ENCODE results near the gene SNRNP25.

SNRNP25 gene

GRCh38 chr16:63998-64913, 10.6 kb downstream of the SNRNP25 start:
- DNase-seq (ENCODE audit: low read depth) = no peak

GRCh38 chr16:64914-65255, 11.3 kb downstream of the SNRNP25 start:
- DNase-seq (ENCODE audit: low read depth) = no peak

DNA sequence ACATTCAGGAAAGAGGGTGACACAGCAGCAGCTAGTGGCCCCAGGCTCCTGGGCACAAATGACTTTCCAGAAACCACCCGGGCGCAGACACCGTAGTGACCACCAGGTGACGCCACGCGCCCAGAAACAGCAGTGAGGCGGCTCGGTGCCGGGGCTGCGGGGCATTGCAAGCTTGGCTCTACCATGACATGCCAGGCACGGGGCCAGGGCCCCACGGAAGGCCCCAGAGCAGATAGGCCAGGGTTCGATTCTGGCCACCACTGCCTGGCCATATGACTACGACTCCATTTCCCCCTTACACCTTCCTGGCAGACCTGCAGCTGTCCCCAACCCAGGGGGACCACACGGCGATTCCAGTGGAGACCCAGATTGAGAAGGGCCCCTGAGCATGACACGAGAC, 12.1 kb downstream of the SNRNP25 start:
- DNase-seq (ENCODE audit: low read depth) = peak; percentile 80

DNA sequence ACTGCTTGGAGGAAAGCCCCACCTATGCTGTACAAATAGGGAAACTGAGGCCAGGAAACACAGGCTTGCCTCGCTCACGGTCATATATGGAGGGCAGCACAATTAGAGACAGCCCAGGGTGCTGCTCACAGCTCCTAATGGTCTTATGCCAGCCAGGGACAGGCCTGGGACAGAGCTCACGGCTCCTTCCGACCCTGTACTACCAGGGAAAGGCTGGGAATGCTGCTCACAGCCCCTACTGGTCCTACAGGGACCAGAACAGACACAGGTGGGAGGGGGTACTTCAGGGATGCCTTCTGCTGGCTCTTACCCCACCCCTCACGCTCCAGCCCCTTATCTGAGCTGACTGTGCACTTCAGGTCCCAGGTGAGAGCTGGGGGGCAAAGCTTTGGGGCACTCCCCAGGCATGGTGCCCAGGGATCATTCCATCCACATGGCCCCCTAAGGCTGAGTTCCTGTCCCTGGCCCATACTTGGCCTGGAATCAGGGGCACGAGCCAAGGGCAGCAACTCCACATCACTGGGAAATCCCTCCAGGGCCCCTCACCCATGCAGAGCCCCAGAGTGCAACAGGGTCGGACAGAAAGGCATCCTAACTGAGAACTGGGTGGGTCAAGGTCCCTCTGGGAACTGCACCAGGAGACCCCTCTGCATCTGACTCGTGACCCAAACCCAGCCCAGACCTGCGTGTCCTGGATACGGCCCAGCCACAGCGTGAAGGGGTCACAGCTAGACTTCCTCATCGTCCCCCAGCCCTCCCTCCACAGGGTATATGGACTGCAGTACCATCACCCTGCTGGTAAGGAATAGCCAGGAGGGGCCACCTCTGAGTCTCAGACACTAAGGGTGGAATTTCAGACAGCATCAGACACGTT, 12.9 kb downstream of the SNRNP25 start:
- no peak for DNase-seq (ENCODE audit: low read depth)

GRCh38 chr16:67183-67791, 13.7 kb downstream of the SNRNP25 start:
- no peak for DNase-seq (ENCODE audit: low read depth)

GRCh38 chr16:67884-68789, 14.5 kb downstream of the SNRNP25 start:
- no peak for DNase-seq (ENCODE audit: low read depth)

GRCh38 chr16:69181-69580, 15.6 kb downstream of the SNRNP25 start:
- DNase-seq (ENCODE audit: low read depth) = no peak

DNA sequence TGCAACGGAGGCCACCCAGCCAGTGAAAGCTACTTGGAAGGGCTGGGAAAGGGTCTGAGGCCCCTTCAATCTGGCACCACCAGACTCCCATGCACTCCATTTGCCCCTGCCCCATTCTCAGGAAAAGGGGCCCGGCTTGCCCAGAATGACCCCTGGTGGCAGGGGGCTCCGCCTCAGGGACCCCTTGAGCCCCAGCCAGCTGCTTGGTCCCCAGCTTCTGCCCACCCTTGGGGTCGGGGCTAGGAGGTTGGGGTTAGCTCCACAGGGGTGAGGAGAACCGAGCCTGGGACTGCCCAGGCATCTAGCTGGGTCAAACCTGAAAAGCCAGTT, 17.5 kb downstream of the SNRNP25 start:
- no peak for DNase-seq (ENCODE audit: low read depth)

DNA sequence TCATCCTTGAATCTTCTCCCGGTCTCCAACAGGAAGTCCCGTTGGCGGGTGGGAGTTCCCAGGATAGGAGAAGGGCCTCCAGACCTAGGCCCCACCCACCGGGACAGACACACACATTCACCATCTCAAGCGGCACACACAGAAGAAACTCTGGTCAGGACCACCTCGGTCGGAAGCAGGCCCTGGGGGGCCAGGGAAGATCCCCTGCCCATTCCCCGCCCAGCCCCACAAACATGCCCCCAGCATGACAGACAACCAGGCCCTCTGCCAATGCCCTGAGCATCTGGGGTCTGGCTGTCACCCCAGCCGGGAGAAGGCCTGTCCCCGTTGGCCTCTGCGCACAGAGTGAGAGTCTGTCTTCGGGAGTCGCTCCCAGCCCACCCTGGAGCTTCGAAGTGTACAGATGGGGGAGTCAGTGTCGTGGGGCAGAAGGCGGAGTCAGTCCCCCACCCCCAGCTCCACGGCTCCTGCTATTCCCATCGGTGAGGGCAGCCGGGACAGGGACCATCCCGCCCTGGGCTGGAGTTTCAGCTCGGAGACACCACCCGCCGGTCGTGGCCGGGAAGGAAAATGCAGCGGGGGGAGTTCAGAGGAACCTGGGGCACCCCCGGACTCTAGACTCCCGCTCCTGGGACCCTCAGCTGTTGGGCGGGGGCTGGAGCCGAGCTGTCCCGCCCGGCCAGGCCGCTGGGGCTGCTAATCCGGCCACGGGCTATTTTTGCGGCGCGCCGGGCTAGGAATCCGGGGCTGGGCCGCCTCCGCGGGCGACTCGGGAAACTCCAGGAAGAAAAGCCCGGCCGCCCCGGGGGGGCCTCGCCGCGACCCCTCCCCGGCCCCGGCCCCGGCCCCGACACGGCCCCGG, 18.1 kb downstream of the SNRNP25 start:
- no peak for DNase-seq (ENCODE audit: low read depth)

GRCh38 chr16:72561-73548, 19.2 kb downstream of the SNRNP25 start, which contains the start of gene RHBDF1:
TSS of gene RHBDF1 (minus strand) at chr16:72631. CDS start at chr16:65015, 7,616 bp downstream.
- no peak for DNase-seq (ENCODE audit: low read depth)

- no peak for DNase-seq (ENCODE audit: low read depth)
Observed at GRCh38 chr16:74051-74746, 20.6 kb downstream of the SNRNP25 start.

GRCh38 chr16:74747-75334, 21.2 kb downstream of the SNRNP25 start:
- DNase-seq (ENCODE audit: low read depth) = no peak

DNA sequence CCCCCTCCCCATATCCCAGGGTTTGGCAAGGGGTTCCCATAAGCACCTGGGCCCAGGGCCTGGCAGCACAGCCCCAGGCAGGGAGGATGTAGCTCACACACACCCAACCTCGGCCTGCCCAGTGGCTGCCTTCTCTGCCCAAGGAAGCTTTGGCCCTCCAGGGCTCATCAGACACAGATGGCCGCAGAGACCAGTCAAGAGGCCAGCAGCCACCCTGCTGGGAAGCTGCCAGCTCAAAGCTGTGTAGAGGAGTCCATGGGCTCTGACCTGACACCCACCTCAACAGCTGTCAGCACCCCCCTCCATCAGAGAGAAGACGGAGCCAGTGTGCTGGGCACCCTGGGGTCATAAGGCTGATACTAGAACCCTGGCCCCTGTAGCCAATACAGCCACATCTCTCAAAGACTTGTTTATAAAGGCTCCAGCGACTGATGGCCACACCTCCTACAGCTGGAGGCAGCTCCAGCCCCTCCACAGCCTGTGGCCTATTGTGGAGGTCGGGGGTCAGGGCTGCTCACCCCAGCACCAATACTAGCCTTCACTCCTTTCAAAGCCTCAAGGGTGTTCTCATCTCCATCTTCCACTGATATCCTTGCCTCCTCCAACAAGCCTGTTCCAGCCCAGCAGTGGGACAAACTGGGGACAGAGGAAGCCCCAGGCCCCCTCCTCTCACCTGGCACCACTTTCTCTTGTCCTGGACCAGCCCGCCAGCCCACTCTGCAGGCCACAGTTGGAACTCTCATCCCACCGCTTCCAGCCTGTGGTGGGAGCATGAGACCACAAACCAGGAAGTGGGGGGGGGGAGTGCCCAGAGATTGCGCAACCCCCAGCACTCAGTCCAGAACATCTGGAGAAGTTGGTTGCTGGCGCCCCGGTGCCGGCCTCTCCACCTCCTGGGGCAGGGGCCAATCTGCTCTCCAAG, 22.2 kb downstream of the SNRNP25 start:
- no peak for DNase-seq (ENCODE audit: low read depth)

DNA sequence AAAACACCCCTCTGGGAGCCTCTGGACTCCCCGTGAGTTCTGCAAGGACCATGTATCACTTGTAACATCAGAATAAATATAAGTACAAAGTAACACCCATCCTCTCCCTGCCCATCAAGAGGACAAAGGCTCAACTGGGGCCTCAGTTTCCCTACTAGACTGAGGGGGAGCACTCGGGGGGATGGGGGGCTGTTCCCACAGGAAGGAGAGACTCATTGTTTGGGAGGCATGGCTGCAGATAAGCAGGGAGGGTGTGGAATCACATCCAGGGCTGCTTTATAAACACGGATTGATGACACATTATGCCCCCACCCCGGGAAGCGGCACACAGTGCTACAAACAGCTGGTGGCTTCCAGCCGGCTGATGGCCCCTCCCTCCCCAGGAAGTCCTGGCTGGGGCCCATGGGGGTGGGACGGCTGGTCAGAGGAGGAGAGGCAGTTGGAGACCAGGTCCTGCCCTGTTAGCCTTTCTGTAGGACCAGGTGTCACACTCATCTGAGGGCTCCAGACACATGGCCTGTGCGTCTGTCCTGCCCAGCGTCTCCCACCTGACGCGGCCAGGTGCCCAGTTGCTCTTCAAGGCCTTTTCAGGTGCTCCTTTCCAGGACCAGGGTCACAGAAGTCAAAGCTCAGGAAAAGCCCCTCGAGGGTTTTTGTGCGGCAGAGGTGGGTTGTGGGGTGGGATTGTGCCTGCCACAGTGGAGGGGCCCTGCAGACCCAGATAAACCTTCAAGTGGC, 23.1 kb downstream of the SNRNP25 start:
- no peak for DNase-seq (ENCODE audit: low read depth)

DNA sequence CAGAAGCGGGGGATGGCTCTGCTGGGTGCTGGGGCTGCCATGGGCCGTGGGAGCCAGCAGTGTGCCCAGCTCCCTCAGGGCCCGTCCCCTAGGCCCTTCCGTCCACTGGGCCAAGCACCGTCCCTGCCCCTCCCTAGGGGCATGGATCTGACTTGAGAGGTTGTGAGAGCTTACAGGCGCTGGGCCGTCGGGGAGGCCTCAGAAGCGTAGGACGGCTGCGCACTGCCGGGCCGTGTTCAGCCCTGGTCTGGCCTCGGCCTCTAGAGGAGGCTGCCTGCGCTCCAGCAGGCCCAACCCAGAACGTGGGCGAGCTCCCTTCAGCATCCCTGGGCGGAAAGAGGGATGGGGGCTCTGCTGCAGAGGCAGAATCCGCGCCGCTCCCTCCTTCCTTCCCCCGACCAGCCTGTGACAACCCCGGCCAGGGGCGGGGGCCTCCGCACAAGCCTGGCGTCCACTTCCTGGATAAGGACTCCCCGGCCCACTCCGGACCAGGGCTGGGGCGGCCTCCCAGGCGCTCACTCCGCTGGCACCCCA, 23.7 kb downstream of the SNRNP25 start:
- peak; percentile 12 for DNase-seq (ENCODE audit: low read depth)

DNA sequence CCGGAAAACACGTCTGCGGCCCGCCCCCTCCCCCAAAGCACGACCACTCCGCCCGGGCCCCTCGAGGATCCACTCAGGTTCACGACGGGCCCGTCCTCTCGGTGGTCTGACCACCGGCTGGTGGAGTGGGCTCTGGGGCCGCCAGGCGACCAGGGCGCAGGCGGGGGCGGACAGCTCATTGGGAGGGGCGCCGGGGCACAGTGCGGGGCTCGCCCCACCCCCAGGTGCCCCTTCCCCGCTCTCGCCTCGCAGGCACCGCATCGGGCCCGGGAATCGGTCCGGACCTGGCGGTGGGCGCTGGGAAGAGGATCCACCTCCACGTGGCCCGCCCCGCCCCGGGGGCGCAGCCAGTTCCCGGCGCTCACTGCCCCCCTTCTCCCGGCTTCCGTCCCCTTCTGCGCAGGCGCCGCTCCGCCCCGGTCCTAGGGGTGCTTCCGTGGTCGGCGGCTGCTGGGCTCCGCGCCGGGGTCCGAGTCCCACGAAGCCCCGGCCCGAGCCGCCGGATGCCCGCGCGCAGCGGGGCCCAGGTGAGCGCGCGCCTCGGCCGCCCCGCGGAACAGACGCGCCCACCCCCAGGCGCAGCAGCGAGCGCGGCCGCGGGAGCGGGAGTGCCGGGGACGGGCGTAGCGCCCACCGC, 24.3 kb downstream of the SNRNP25 start, which contains the start of gene MPG:
TSS of gene MPG (plus strand) at position 419 of the 637 bp plus-strand sequence. CDS start at position 504, 85 bp downstream.
- peak; percentile 75 for DNase-seq (ENCODE audit: low read depth)

Measured in activated T-cell treated with anti-CD3 and anti-CD28 coated beads for 24 hours (primary cell).